ENCODE data around the gene GADD45A.

- no peak for TF ChIP-seq POLR2AphosphoS5 (IDR thresholded peaks at IDR 0.05)
- TF ChIP-seq, protein P1, sequence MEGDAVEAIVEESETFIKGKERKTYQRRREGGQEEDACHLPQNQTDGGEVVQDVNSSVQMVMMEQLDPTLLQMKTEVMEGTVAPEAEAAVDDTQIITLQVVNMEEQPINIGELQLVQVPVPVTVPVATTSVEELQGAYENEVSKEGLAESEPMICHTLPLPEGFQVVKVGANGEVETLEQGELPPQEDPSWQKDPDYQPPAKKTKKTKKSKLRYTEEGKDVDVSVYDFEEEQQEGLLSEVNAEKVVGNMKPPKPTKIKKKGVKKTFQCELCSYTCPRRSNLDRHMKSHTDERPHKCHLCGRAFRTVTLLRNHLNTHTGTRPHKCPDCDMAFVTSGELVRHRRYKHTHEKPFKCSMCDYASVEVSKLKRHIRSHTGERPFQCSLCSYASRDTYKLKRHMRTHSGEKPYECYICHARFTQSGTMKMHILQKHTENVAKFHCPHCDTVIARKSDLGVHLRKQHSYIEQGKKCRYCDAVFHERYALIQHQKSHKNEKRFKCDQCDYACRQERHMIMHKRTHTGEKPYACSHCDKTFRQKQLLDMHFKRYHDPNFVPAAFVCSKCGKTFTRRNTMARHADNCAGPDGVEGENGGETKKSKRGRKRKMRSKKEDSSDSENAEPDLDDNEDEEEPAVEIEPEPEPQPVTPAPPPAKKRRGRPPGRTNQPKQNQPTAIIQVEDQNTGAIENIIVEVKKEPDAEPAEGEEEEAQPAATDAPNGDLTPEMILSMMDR (IDR thresholded peaks at IDR 0.05) = no peak
Measured at GRCh38 chr1:67700692-67701410, 15.8 kb downstream of the GADD45A start.

Data from sigmoid colon (tissue), 4 donors.